Endothelial cell of umbilical vein (primary cell): ENCODE data around the gene KLK2. TPM values are rescaled to one million over a fixed set of nuclear protein-coding genes. Genes with fewer than 3 reads are reported as not detected.

Experiments
- polyA plus RNA-seq, 4 experiments: library from polyadenylated mRNA; depleted of rRNA in 3 of 4; stranded (reverse) in 3 of 4; unstranded in 1 of 4; fragments of >200 nt; gene quantifications; 2 replicates each; pipeline versions ENCODE4 v1.2.1 to v1.2.3, GENCODE V29; 2011 to 2012; ENCODE audit warnings: missing spikeins in 1 of 4
- total RNA-seq: library from RNA; stranded (reverse); gene quantifications from 2 replicates; pipeline ENCODE4 v1.2.3, GENCODE V29; 2021

Gene KLK2
- total and polyA plus RNA-seq, 2 donors (not counting 3 experiments of a cell fraction or from before 2014, with no cell fraction given): not detected

Other genes starting within 250 kb of the KLK2 start
- 0.53 TPM in 1 of 2 replicates, not detected in the other for gene SYT3, start 233.6 kb upstream of the KLK2 start, total RNA-seq
- gene SYT3, start 233.6 kb upstream of the KLK2 start, polyA plus RNA-seq: 0.11 TPM in 1 of 2 replicates, not detected in the other
- gene C19orf81, start 224.0 kb upstream of the KLK2 start, total RNA-seq: 1.1 and 2.5 TPM in 2 replicates
- 0.79 and 2.1 TPM in 2 replicates for gene C19orf81, start 224.0 kb upstream of the KLK2 start, polyA plus RNA-seq
- gene SHANK1, start 153.6 kb upstream of the KLK2 start, total RNA-seq: 1.2 and 1.9 TPM in 2 replicates
- 0.60 and 0.66 TPM in 2 replicates for gene SHANK1, start 153.6 kb upstream of the KLK2 start, polyA plus RNA-seq
- gene CLEC11A, start 150.1 kb upstream of the KLK2 start, total RNA-seq: 10.4 and 13.3 TPM in 2 replicates
- 30.1 and 37.2 TPM in 2 replicates for gene CLEC11A, start 150.1 kb upstream of the KLK2 start, polyA plus RNA-seq
- gene GPR32, start 103.0 kb upstream of the KLK2 start, total RNA-seq: not detected in 2 replicates
- not detected in 2 replicates for gene GPR32, start 103.0 kb upstream of the KLK2 start, polyA plus RNA-seq
- gene ACP4, start 83.0 kb upstream of the KLK2 start, total RNA-seq: not detected in 2 replicates
- not detected in 2 replicates for gene ACP4, start 83.0 kb upstream of the KLK2 start, polyA plus RNA-seq
- gene KLK1, start 49.7 kb upstream of the KLK2 start, total RNA-seq: not detected in 2 replicates
- gene KLK1, start 49.7 kb upstream of the KLK2 start, polyA plus RNA-seq: 0.08 TPM in 1 of 2 replicates, not detected in the other
- gene KLK15, start 39.9 kb upstream of the KLK2 start, total RNA-seq: not detected in 2 replicates
- not detected in 2 replicates for gene KLK15, start 39.9 kb upstream of the KLK2 start, polyA plus RNA-seq
- gene KLK3, start 18.5 kb upstream of the KLK2 start, total RNA-seq: not detected in 2 replicates
- gene KLK3, start 18.5 kb upstream of the KLK2 start, polyA plus RNA-seq: not detected in 2 replicates
- not detected in 2 replicates for gene KLK4, start 38.0 kb downstream of the KLK2 start, total RNA-seq
- gene KLK4, start 38.0 kb downstream of the KLK2 start, polyA plus RNA-seq: not detected in 2 replicates
- gene KLK5, start 79.6 kb downstream of the KLK2 start, total RNA-seq: not detected in 2 replicates
- not detected in 2 replicates for gene KLK5, start 79.6 kb downstream of the KLK2 start, polyA plus RNA-seq
- gene KLK6, start 96.2 kb downstream of the KLK2 start, total RNA-seq: not detected in 2 replicates
- 0.11 and 0.12 TPM in 2 replicates for gene KLK6, start 96.2 kb downstream of the KLK2 start, polyA plus RNA-seq
- not detected in 2 replicates for gene KLK7, start 110.5 kb downstream of the KLK2 start, total RNA-seq
- gene KLK7, start 110.5 kb downstream of the KLK2 start, polyA plus RNA-seq: not detected in 2 replicates
- not detected in 2 replicates for gene KLK8, start 128.2 kb downstream of the KLK2 start, total RNA-seq
- not detected in 2 replicates for gene KLK8, start 128.2 kb downstream of the KLK2 start, polyA plus RNA-seq
- not detected in 2 replicates for gene KLK10, start 146.3 kb downstream of the KLK2 start, total RNA-seq
- not detected in 2 replicates for gene KLK10, start 146.3 kb downstream of the KLK2 start, polyA plus RNA-seq
- not detected in 2 replicates for gene KLK11, start 153.2 kb downstream of the KLK2 start, total RNA-seq
- gene KLK11, start 153.2 kb downstream of the KLK2 start, polyA plus RNA-seq: not detected in 2 replicates
- not detected in 2 replicates for gene KLK12, start 161.6 kb downstream of the KLK2 start, total RNA-seq
- gene KLK12, start 161.6 kb downstream of the KLK2 start, polyA plus RNA-seq: not detected in 2 replicates
- not detected in 2 replicates for gene KLK13, start 191.7 kb downstream of the KLK2 start, total RNA-seq
- gene KLK13, start 191.7 kb downstream of the KLK2 start, polyA plus RNA-seq: not detected in 2 replicates
- gene KLK14, start 209.4 kb downstream of the KLK2 start, total RNA-seq: not detected in 2 replicates
- gene KLK14, start 209.4 kb downstream of the KLK2 start, polyA plus RNA-seq: 0.10 and 0.12 TPM in 2 replicates
- 8.2 and 8.7 TPM in 2 replicates for gene CTU1, start 235.0 kb downstream of the KLK2 start, total RNA-seq
- 6.1 and 7.0 TPM in 2 replicates for gene CTU1, start 235.0 kb downstream of the KLK2 start, polyA plus RNA-seq